Ovary (tissue), 9 donors: Measurements from ENCODE around the gene RGS7. TPM values are rescaled to one million over a fixed set of nuclear protein-coding genes. Genes with fewer than 3 reads are reported as not detected.

Experiments used
- DNase-seq, 5 donors: peaks; one replicate each; pipeline ENCODE4 v3.0.0-alpha.2; 2019 to 2020
- H3K27ac ChIP-seq, 2 donors: fragments of 200-600 bp; one replicate each; pipeline versions ENCODE4 v1.5.1 to v1.8.0; 2019 to 2022
- H3K27me3 ChIP-seq: fragments of 200-600 bp; one replicate; pipeline ENCODE4 v1.8.0; 2022
- H3K36me3 ChIP-seq: fragments of 200-600 bp; sonication (generic); one replicate; pipeline ENCODE4 v1.5.1; 2019
- H3K4me1 ChIP-seq: one replicate; pipeline ENCODE4 v1.8.1; 2013; ENCODE audit warnings: mild to moderate bottlenecking, moderate library complexity; ENCODE audit not compliant: insufficient read depth
- H3K4me3 ChIP-seq: fragments of 200-600 bp; sonication (generic); one replicate; pipeline ENCODE4 v1.5.1; 2017
- H3K9me3 ChIP-seq, 2 donors: fragments of 200-600 bp in 1 of 2; sonication (generic) in 1 of 2; one replicate each; pipeline versions ENCODE4 v1.5.1 to v1.8.1; 2013 to 2019; ENCODE audit warnings: mild to moderate bottlenecking in 1 of 2, moderate library complexity in 1 of 2
- EP300 ChIP-seq: sonication (generic); formaldehyde crosslinking; IDR thresholded peaks from one replicate; pipeline ENCODE4 v1.6.1; 2017; ENCODE audit warnings: antibody characterized with exemption
- POLR2A ChIP-seq: fragments of 450-650 bp; IDR thresholded peaks from one replicate; pipeline ENCODE4 v1.6.1; 2017; ENCODE audit warnings: antibody characterized with exemption, mild to moderate bottlenecking, moderate library complexity
- WGBS, 3 donors: extraction: QIAGEN DNeasy Blood & Tissue Kit in 1 of 3; methylation state at CpG; one replicate each; pipeline versions ENCODE4 v1.1.5 to v1.1.7; 2013 to 2017; 5-methylcytosine and 5-hydroxymethylcytosine counted together
- intact Hi-C, 4 donors: fragments of 100-400 bp; cut with DNase I; formaldehyde crosslinking; loops; one replicate each; pipeline versions ENCODE4 v1.11.0 to v1.15.1; 2022 to 2023
- polyA plus RNA-seq, 2 donors: library from polyadenylated mRNA; stranded (reverse); fragments of 200-250 nt in 1 of 2; fragments of 350-450 nt in 1 of 2; fragmentation: Illumina TruSeq in 1 of 2; extraction: RNeasy Lipid Tissue Mini Kit (QIAGEN cat#74804) in 1 of 2; gene quantifications; one replicate each; pipeline ENCODE4 v1.2.3, GENCODE V29; 2013 to 2014
- total RNA-seq, 7 donors: library from RNA; depleted of rRNA in 2 of 7; stranded (reverse); fragments of >200 nt in 2 of 7; fragmentation: NEBNext Ultra II Directional in 3 of 7; extraction: Animal tissue kit (Norgen Biotek cat#: 25700) in 3 of 7; gene quantifications; one replicate each; pipeline versions ENCODE4 v1.1.0 to v1.2.4, GENCODE V29; 2016 to 2023
- TF ChIP-seq, protein P1 (sequence below), 3 donors: fragments of 450-650 bp in 2 of 3; fragments of 200-600 bp in 1 of 3; IDR thresholded peaks; one replicate each; pipeline versions ENCODE4 v1.5.1 to v1.8.0; 2016 to 2022; ENCODE audit warnings: antibody characterized with exemption in 3 of 3, mild to moderate bottlenecking in 1 of 3
- donor health status: DM: no; HTN: no; CAD: no; lungs with moderate emphysema.
- donor health status: DM: no; HTN: no; CAD: no.
- donor health status: Bipolar disorder and iron deficiency.
- donor health status: DM: yes; HTN: yes; CAD: no.
- donor health status: DM: no; HTN: no; CAD: no.
- donor health status: DM: yes; HTN: yes; CAD: no.

The RGS7 gene
- total and polyA plus RNA-seq, 9 donors = 0.10 to 1.00 (median 0.37) TPM; not detected in 1

DNA sequence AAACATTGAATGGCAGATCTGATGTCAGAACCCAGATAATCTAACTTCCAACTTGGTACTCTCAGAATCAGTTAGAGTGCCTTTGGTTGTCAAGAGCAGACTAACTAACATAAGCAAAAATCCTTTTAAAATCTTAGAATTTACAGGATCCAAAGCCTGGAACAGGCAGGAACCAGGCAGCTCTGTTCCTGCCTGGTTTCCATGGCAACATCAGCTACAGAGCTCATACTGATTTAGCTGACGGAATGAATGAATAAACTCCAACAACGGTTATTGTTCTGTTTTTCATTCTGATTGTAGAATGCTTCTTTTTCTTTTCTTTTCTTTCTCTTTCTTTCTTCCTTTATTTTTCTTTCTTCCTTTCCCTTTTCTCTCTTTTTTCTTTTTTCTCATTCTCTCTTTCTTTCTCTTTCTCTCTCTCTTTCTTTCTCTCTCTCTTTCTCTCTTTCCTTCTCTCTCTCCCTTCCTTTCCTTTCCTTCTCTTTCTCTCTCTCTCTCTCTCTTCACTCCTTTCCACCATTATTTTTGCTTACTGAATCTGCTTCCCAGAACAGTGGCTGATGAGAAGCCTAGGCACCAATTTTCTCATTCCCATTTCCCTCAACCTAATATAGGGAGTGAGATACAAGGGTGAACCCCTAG lies 121.6 kb downstream of the RGS7 start:
- H3K4me3 ChIP-seq = no peak overlapping the region
- no peak for DNase-seq
- H3K9me3 ChIP-seq = no peaks in the 10 kb centered on the region
- intact Hi-C loops = no loop called here
- no peaks in the 10 kb centered on the region for H3K4me1 ChIP-seq
- no peak for TF ChIP-seq POLR2A
- TF ChIP-seq, protein P1, sequence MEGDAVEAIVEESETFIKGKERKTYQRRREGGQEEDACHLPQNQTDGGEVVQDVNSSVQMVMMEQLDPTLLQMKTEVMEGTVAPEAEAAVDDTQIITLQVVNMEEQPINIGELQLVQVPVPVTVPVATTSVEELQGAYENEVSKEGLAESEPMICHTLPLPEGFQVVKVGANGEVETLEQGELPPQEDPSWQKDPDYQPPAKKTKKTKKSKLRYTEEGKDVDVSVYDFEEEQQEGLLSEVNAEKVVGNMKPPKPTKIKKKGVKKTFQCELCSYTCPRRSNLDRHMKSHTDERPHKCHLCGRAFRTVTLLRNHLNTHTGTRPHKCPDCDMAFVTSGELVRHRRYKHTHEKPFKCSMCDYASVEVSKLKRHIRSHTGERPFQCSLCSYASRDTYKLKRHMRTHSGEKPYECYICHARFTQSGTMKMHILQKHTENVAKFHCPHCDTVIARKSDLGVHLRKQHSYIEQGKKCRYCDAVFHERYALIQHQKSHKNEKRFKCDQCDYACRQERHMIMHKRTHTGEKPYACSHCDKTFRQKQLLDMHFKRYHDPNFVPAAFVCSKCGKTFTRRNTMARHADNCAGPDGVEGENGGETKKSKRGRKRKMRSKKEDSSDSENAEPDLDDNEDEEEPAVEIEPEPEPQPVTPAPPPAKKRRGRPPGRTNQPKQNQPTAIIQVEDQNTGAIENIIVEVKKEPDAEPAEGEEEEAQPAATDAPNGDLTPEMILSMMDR (IDR thresholded peaks at IDR 0.05) = no peak
- TF ChIP-seq EP300 = no peak
- no peaks in the 10 kb centered on the region for H3K36me3 ChIP-seq
- 23 to 38% (median 32%) methylated on average over 2 of the region's 2 CpGs for WGBS, 3 donors
- no peak overlapping the region for H3K27ac ChIP-seq
- no peaks in the 10 kb centered on the region for H3K27me3 ChIP-seq

DNA sequence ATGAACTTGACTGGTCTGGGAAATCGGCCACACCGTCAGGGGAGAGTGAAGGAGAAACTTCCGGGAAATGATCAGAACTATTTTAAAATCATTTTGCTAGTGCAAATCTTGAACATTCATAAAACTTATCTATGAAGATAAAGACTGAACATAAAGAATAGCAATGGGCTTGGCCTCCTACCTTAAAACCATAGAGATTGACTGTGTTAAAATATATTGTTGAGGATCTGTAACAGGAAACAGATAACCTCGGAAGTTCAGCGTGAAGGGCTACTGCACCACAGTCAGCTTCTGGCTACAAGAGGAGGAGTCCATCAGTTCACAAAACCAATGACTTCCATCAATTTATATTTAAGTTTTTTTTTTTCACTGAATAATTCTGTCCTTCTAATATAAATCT lies 127.3 kb downstream of the RGS7 start:
- intact Hi-C loops = no loop called here
- H3K4me3 ChIP-seq = no peak overlapping the region

DNA sequence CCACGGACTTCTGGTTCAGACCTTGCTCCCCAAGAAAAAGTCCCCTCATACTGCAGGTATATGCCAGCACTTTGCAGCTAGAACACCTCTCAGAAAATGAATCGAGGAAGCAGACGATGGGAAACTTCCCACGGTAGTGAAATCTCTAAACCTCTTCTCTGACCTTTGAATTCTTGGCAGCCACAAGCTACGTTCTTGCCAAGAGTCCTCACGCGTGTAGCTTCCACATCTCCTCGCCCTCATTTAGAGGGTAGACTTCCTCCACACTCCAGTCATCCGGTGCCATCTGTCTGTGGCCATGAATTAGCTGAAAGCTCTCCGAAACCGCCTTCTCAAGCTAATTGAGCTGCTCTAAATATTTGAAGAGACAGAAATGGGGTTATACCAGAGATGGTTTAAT lies 127.8 kb downstream of the RGS7 start:
- Histone ChIP-seq H3K9me3 (no peaks in the 10 kb centered on the region), H3K4me1 (no peaks in the 10 kb centered on the region), H3K27me3 (no peaks in the 10 kb centered on the region), H3K36me3 (no peaks in the 10 kb centered on the region), H3K4me3 (no peak overlapping the region), H3K27ac (no peak overlapping the region)
- TF ChIP-seq EP300 = no peak
- TF ChIP-seq POLR2A = no peak
- TF ChIP-seq, protein P1 (IDR thresholded peaks at IDR 0.05) = no peak
- WGBS, 3 donors = 10 to 18% (median 10%) methylated on average over 11 of the region's 11 CpGs
- no peak for DNase-seq
- intact Hi-C loops = no loop called here

More for the DNA sequence above, 127.3 kb downstream of the RGS7 start:
- TF ChIP-seq, protein P1 (IDR thresholded peaks at IDR 0.05) = no peak
- TF ChIP-seq EP300 = no peak
- TF ChIP-seq POLR2A = no peak
- H3K27me3 ChIP-seq = no peaks in the 10 kb centered on the region
- no peaks in the 10 kb centered on the region for H3K9me3 ChIP-seq
- H3K27ac ChIP-seq = no peak overlapping the region
- no peaks in the 10 kb centered on the region for H3K4me1 ChIP-seq
- WGBS, 3 donors = 46 to 58% (median 55%) methylated on average over 5 of the region's 5 CpGs
- no peaks in the 10 kb centered on the region for H3K36me3 ChIP-seq
- DNase-seq = no peak

DNA sequence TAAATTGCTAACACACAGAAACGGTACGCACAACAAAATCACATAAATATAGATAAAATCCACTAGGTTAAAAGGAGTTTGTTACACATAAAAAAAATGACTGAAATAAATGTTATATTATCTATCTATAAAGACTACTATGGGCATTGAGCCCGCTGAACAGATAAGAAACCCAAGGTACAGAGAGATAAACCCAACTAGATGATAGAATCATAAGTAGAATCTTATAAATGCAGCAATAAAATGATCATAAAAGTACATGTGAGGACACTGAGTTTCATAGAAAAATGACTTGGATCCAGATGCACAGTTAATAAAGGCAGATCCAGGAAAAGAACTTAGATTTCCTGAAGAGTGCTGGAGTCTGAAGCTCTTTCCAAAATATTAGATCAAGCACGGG lies 128.7 kb downstream of the RGS7 start:
- intact Hi-C loops = no loop called here
- H3K4me1 ChIP-seq = no peaks in the 10 kb centered on the region
- H3K4me3 ChIP-seq = no peak overlapping the region
- H3K27me3 ChIP-seq = no peaks in the 10 kb centered on the region
- no peaks in the 10 kb centered on the region for H3K9me3 ChIP-seq
- no peaks in the 10 kb centered on the region for H3K36me3 ChIP-seq
- no peak for TF ChIP-seq POLR2A
- TF ChIP-seq, protein P1 (IDR thresholded peaks at IDR 0.05) = no peak
- no peak for TF ChIP-seq EP300
- 56 to 64% (median 61%) methylated on average over 4 of the region's 4 CpGs for WGBS, 3 donors
- no peak for DNase-seq
- H3K27ac ChIP-seq = no peak overlapping the region
